ENCODE results near the gene FAM72B. TPM values are rescaled to one million over a fixed set of nuclear protein-coding genes. Genes with fewer than 3 reads are reported as not detected.
A peak's percentile ranks its signal among the peaks of the same experiment; 100 is the strongest.
"Not testable (repeated sequence)": the region's sequence is repeated elsewhere in the genome, so short reads cannot be mapped to it uniquely, and the experiment has no call there.

The FAM72B gene
- total RNA-seq, 1 experiment from 2014 or later = 10.2 TPM

GRCh38 chr1:121186191-121186590 lies 2.1 kb upstream of the FAM72B start:
- POLR2A ChIA-PET = not testable (repeated sequence)

DNA sequence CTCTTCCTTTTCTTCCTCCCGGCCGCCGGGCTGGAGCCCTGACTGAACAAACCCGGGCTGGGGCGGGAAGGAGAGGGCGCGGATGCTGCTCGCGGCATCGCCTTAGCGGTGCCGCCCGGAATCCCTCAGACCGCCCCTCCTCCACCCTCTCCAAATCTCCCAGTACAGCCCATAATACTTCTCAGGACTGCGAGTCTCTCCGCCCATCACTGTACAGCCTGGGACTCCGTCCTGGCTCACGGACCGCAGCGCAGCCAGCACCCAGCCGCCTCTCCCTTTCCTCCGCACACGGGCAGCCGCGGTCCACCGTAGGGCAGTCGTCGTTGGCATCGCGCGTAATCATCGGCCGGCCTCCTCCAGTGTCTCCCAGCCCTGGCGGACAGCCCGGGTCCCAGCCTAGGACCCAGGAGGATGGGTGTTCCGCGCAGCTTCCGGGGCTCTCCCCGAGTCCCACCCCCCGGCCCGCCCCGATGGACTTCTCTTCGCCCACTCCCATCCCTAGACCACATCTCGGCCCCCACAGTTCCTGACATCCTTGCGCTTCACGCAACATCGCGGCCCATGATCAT lies 1.1 kb upstream of the FAM72B start:
- not testable (repeated sequence) for H3K27ac ChIP-seq (ENCODE audit: low read depth, low read length); BruUV-seq (replicated peaks)
- ATAC-seq = peak; percentile 27

More at GRCh38 chr1:121186191-121186590, 2.1 kb upstream of the FAM72B start:
- intact Hi-C loops (cut with micrococcal nuclease); H3K27ac ChIP-seq (ENCODE audit: low read depth, low read length); H2AFZ ChIP-seq (ENCODE audit: low read depth, low read length, poor library complexity, severe bottlenecking); BruUV-seq (replicated peaks); H3K79me2 ChIP-seq (ENCODE audit: insufficient read depth, low read length); H3K4me1 ChIP-seq (ENCODE audit: control insufficient read depth in 1 of 2, insufficient read depth in 2 of 2, low read length in 2 of 2); H3K9ac ChIP-seq (ENCODE audit: low read length); H3K4me2 ChIP-seq (ENCODE audit: low read length); H3K36me3 ChIP-seq (ENCODE audit: control insufficient read depth in 1 of 2, insufficient read depth in 2 of 2, low read length in 2 of 2); CTCF ChIA-PET; DNase-seq (ENCODE audit: low read depth, low spot score); H3K4me3 ChIP-seq (replicated peaks in 1 of 2; ENCODE audit: low read depth in 1 of 2, low read length in 2 of 2); ATAC-seq; H3K27me3 ChIP-seq (ENCODE audit: insufficient read depth, low read length); H3K9me3 ChIP-seq (ENCODE audit: control insufficient read depth in 1 of 2, insufficient read depth in 1 of 2, low read depth in 1 of 2, low read length in 2 of 2); H3K9me2 ChIP-seq (ENCODE audit: insufficient read depth); RAD21 ChIA-PET (ENCODE audit: low non-redundant PET in 1 of 2, low total read pairs in 2 of 2, uncharacterized antibody in 2 of 2, unreplicated experiment in 2 of 2); H4K20me1 ChIP-seq (ENCODE audit: insufficient read depth): not testable (repeated sequence)

GRCh38 chr1:121183867-121184266 lies 273 bp downstream of the FAM72B start:
- H3K27me3 ChIP-seq (ENCODE audit: insufficient read depth, low read length); DNase-seq (ENCODE audit: low read depth, low spot score); CTCF ChIA-PET; H3K4me2 ChIP-seq (ENCODE audit: low read length); intact Hi-C loops (cut with micrococcal nuclease); H3K4me1 ChIP-seq (ENCODE audit: control insufficient read depth in 1 of 2, insufficient read depth in 2 of 2, low read length in 2 of 2); H3K36me3 ChIP-seq (ENCODE audit: control insufficient read depth in 1 of 2, insufficient read depth in 2 of 2, low read length in 2 of 2); H3K27ac ChIP-seq (ENCODE audit: low read depth, low read length); H3K79me2 ChIP-seq (ENCODE audit: insufficient read depth, low read length); RAD21 ChIA-PET (ENCODE audit: low non-redundant PET in 1 of 2, low total read pairs in 2 of 2, uncharacterized antibody in 2 of 2, unreplicated experiment in 2 of 2); H3K9me3 ChIP-seq (ENCODE audit: control insufficient read depth in 1 of 2, insufficient read depth in 1 of 2, low read depth in 1 of 2, low read length in 2 of 2); BruUV-seq (replicated peaks); H4K20me1 ChIP-seq (ENCODE audit: insufficient read depth); H2AFZ ChIP-seq (ENCODE audit: low read depth, low read length, poor library complexity, severe bottlenecking); H3K9me2 ChIP-seq (ENCODE audit: insufficient read depth); POLR2A ChIA-PET: not testable (repeated sequence)
- H3K9ac ChIP-seq (ENCODE audit: low read length) = peak overlapping the region; percentile 39; the same call in 1 of the 2 replicates
- peak; percentile 9; the same call in 1 of the 2 replicates for ATAC-seq
- peak overlapping the region; percentile 38 to 44; a peak in 3 of 4 replicates for H3K4me3 ChIP-seq (replicated peaks in 1 of 2; ENCODE audit: low read depth in 1 of 2, low read length in 2 of 2)

More for the DNA sequence above, 1.1 kb upstream of the FAM72B start:
- RAD21 ChIA-PET (ENCODE audit: low non-redundant PET in 1 of 2, low total read pairs in 2 of 2, uncharacterized antibody in 2 of 2, unreplicated experiment in 2 of 2); DNase-seq (ENCODE audit: low read depth, low spot score); H3K79me2 ChIP-seq (ENCODE audit: insufficient read depth, low read length); H3K4me3 ChIP-seq (replicated peaks in 1 of 2; ENCODE audit: low read depth in 1 of 2, low read length in 2 of 2); H4K20me1 ChIP-seq (ENCODE audit: insufficient read depth); H3K4me1 ChIP-seq (ENCODE audit: control insufficient read depth in 1 of 2, insufficient read depth in 2 of 2, low read length in 2 of 2); H2AFZ ChIP-seq (ENCODE audit: low read depth, low read length, poor library complexity, severe bottlenecking); H3K9me3 ChIP-seq (ENCODE audit: control insufficient read depth in 1 of 2, insufficient read depth in 1 of 2, low read depth in 1 of 2, low read length in 2 of 2); H3K27me3 ChIP-seq (ENCODE audit: insufficient read depth, low read length); intact Hi-C loops (cut with micrococcal nuclease); CTCF ChIA-PET; H3K36me3 ChIP-seq (ENCODE audit: control insufficient read depth in 1 of 2, insufficient read depth in 2 of 2, low read length in 2 of 2); H3K9ac ChIP-seq (ENCODE audit: low read length); H3K9me2 ChIP-seq (ENCODE audit: insufficient read depth); POLR2A ChIA-PET; H3K4me2 ChIP-seq (ENCODE audit: low read length): not testable (repeated sequence)

DNA sequence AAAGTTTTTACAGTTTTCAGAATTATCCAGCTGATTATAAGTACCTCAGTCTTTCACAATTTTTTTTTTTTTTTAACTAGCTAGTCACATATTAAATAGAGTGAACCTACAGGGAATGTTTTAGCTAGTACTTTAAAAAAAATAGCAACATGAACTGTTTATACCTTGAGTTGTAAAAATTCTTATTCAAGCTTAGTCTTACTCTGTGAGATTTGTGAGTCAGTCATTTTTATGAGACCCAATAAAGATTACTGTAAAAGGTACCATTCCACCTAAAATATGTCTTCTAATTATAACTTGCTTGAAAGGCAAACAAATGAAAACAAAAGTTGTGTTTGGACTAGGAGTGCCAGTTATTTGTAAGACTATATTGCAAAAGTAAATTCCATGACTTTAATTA lies 5.9 kb downstream of the FAM72B start:
- H3K9me3 ChIP-seq (ENCODE audit: control insufficient read depth in 1 of 2, insufficient read depth in 1 of 2, low read depth in 1 of 2, low read length in 2 of 2); H3K4me1 ChIP-seq (ENCODE audit: control insufficient read depth in 1 of 2, insufficient read depth in 2 of 2, low read length in 2 of 2); DNase-seq (ENCODE audit: low read depth, low spot score); H3K79me2 ChIP-seq (ENCODE audit: insufficient read depth, low read length); intact Hi-C loops (cut with micrococcal nuclease); POLR2A ChIA-PET; H3K9ac ChIP-seq (ENCODE audit: low read length); H3K27me3 ChIP-seq (ENCODE audit: insufficient read depth, low read length); H3K4me2 ChIP-seq (ENCODE audit: low read length); RAD21 ChIA-PET (ENCODE audit: low non-redundant PET in 1 of 2, low total read pairs in 2 of 2, uncharacterized antibody in 2 of 2, unreplicated experiment in 2 of 2); H3K9me2 ChIP-seq (ENCODE audit: insufficient read depth); H2AFZ ChIP-seq (ENCODE audit: low read depth, low read length, poor library complexity, severe bottlenecking); CTCF ChIA-PET; H3K4me3 ChIP-seq (replicated peaks in 1 of 2; ENCODE audit: low read depth in 1 of 2, low read length in 2 of 2); ATAC-seq; H4K20me1 ChIP-seq (ENCODE audit: insufficient read depth); H3K27ac ChIP-seq (ENCODE audit: low read depth, low read length); BruUV-seq (replicated peaks); H3K36me3 ChIP-seq (ENCODE audit: control insufficient read depth in 1 of 2, insufficient read depth in 2 of 2, low read length in 2 of 2): not testable (repeated sequence)
